Loucy (cell line): ENCODE measurements around the gene CHMP1A.

Experiments
- CTCF ChIP-seq: fragments of 200-600 bp; sonication (generic); conservative IDR thresholded peaks from 2 replicates; pipeline ENCODE4 v1.5.1; 2014; ENCODE audit warnings: mild to moderate bottlenecking, antibody characterized with exemption, low read length
- EZH2phosphoT487 ChIP-seq: fragments of 200-600 bp; IDR thresholded peaks from 2 replicates; pipeline ENCODE4 v1.6.1; 2018; ENCODE audit warnings: antibody characterized with exemption, mild to moderate bottlenecking, moderate library complexity, borderline replicate concordance

GRCh38 chr16:89604764-89605163, 52.7 kb downstream of the CHMP1A start:
- no peak for TF ChIP-seq CTCF
- TF ChIP-seq EZH2phosphoT487, result no peak
